LHCN-M2 (cell line): ENCODE data around the gene FAM162A. TPM values are rescaled to one million over a fixed set of nuclear protein-coding genes. Genes with fewer than 3 reads are reported as not detected.
"Not testable (repeated sequence)": the region's sequence is repeated elsewhere in the genome, so short reads cannot be mapped to it uniquely, and the experiment has no call there.

Source experiments
- DNase-seq: peaks from one replicate; pipeline ENCODE4 v3.0.0-alpha.2; 2012; ENCODE audit warnings: low read depth
- total RNA-seq: library from RNA; depleted of rRNA; stranded (reverse); fragments of >200 nt; gene quantifications from 2 replicates; pipeline ENCODE4 v1.2.3, GENCODE V29; 2014; rRNA removed

FAM162A gene
- total RNA-seq, 1 experiment from 2014 or later: 27.6 TPM

- DNase-seq: no peak
These were observed 33.0 kb downstream of the FAM162A start for GRCh38 chr3:122416966-122417365.

- DNase-seq: no peak
These were observed 37.1 kb downstream of the FAM162A start for GRCh38 chr3:122421101-122421500.

GRCh38 chr3:122421836-122422235, 37.9 kb downstream of the FAM162A start:
- no peak for DNase-seq

GRCh38 chr3:122427857-122428471, 44.0 kb downstream of the FAM162A start:
- DNase-seq: no peak

GRCh38 chr3:122430371-122430770, 46.4 kb downstream of the FAM162A start:
- DNase-seq: no peak

GRCh38 chr3:122435950-122436349, 52.0 kb downstream of the FAM162A start:
- no peak for DNase-seq

GRCh38 chr3:122443090-122443489, 59.1 kb downstream of the FAM162A start:
- DNase-seq: no peak

- not testable (repeated sequence) for DNase-seq
These were observed 59.9 kb downstream of the FAM162A start for GRCh38 chr3:122443762-122444490.

GRCh38 chr3:122444491-122444887, 60.5 kb downstream of the FAM162A start:
- not testable (repeated sequence) for DNase-seq

GRCh38 chr3:122448218-122448617, 64.2 kb downstream of the FAM162A start:
- not testable (repeated sequence) for DNase-seq

GRCh38 chr3:122451371-122451770, 67.4 kb downstream of the FAM162A start:
- DNase-seq: no peak

- DNase-seq: no peak
These were observed 72.1 kb downstream of the FAM162A start for GRCh38 chr3:122456074-122456473.

- no peak for DNase-seq
These were observed 73.7 kb downstream of the FAM162A start for GRCh38 chr3:122457706-122458105.

- peak; percentile 42 for DNase-seq
These were observed 75.0 kb downstream of the FAM162A start for GRCh38 chr3:122458992-122459391.

- DNase-seq: no peak
These were observed 77.8 kb downstream of the FAM162A start for GRCh38 chr3:122461806-122462205.

Other genes starting within 250 kb of the FAM162A start
- gene CASR, start 200.5 kb upstream of the FAM162A start, total RNA-seq: not detected in 2 replicates
- gene CSTA, start 58.9 kb upstream of the FAM162A start, total RNA-seq: 0.46 TPM in 1 of 2 replicates, not detected in the other
- 37.6 and 37.8 TPM in 2 replicates for gene MIX23, start 951 bp upstream of the FAM162A start, total RNA-seq
- gene WDR5B, start 31.9 kb downstream of the FAM162A start, total RNA-seq: 4.7 and 6.0 TPM in 2 replicates
- gene KPNA1, start 130.8 kb downstream of the FAM162A start, total RNA-seq: 28.0 and 34.6 TPM in 2 replicates
- gene PARP9, start 180.1 kb downstream of the FAM162A start, total RNA-seq: 9.0 and 21.3 TPM in 2 replicates
- 13.2 and 24.9 TPM in 2 replicates for gene DTX3L, start 180.2 kb downstream of the FAM162A start, total RNA-seq
- not detected in 2 replicates for gene PARP15, start 193.5 kb downstream of the FAM162A start, total RNA-seq